HG02571 (cell line): ENCODE data around the gene KMT2C.
A peak's percentile ranks its signal among the peaks of the same experiment; 100 is the strongest.
"Not testable (repeated sequence)": the region's sequence is repeated elsewhere in the genome, so short reads cannot be mapped to it uniquely, and the experiment has no call there.

Experiments used
- ATAC-seq: cut with Tn5 transposase; IDR thresholded peaks from one replicate; pipeline ENCODE4 v1.9.1; 2021; ENCODE audit warnings: mild to moderate bottlenecking, moderate library complexity; ENCODE audit not compliant: unreplicated experiment

Gene KMT2C

DNA sequence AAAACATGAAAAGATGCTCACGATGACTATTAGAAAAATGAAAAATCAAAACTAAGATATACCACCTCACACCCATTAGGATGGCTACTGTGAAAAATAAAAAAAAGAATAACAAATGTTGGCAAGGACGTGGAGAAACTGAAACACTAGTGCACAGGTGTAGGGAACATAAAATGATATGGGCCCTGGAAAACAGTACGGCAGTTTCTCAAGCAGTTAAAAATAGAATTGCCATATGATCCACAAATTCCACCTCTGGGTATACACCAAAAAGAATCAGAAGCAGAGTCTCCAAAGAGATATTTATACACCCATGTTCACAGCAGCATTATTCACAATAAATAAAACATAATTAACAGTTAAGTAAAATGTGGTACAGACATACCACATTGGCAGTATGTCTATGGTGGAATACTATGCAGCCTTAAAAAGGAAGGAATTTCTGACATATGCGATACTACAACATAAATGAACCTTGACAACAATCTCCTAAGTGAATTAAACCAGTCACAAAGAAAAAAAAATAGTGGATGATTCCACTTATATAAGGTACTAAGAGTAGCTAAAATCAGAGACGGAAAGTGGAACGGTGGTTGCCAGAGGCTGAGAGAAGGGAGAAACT lies 69.7 kb downstream of the KMT2C start:
- ATAC-seq, result no peak

DNA sequence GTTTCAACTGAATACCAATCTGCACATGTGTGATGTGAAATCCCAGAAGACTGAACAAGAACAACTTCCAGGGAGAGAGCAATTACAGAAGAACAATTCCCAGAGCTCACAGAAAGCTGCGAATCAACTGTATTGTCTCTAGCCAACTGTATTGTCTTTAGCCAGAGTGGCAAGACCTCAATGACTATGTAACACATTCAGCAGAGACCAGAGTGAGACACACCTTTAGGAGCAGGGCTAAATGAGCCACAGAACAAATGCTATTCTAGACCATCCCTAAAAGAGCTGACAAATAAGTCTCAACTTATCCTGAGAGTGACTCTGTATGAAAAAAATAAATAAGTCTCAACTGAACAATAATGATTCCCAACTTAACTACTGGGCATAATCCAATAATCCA lies 72.0 kb downstream of the KMT2C start:
- no peak for ATAC-seq

DNA sequence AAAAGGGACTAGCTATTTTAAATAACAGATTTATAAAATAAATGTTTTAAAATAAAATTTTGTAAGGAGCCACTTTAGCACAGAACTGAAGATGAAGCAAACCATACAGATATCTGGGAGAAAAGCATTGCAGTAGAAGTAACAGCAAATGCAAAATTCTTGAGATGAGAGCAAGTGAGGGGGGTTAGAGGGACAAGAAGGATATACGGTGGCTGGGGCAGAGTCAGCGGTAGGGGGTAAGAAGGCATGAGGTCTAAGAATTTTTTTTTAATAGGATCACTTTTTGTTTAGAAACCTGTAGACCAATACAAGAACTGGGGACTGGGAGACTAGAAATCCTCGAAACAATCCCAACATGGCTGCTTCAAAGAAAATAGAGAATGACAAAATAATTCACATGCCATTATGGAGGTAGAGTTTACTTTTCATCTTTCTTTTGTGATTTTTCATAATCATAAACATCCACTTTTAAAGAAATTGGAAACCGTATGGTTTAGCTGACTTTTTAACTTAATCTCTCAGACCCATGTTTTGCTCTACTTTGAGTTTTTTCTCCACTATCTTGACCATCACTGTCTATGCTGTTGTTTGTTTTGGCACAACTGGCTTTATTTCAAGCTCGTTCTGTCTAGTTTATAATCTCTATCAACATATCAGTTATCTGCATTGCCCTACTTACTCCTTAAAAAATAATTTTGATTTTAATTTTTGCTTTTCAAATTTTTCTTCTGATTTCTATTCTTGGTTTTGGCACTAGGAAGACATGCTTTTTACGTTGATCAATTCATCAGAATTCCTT lies 73.5 kb downstream of the KMT2C start:
- no peak for ATAC-seq

DNA sequence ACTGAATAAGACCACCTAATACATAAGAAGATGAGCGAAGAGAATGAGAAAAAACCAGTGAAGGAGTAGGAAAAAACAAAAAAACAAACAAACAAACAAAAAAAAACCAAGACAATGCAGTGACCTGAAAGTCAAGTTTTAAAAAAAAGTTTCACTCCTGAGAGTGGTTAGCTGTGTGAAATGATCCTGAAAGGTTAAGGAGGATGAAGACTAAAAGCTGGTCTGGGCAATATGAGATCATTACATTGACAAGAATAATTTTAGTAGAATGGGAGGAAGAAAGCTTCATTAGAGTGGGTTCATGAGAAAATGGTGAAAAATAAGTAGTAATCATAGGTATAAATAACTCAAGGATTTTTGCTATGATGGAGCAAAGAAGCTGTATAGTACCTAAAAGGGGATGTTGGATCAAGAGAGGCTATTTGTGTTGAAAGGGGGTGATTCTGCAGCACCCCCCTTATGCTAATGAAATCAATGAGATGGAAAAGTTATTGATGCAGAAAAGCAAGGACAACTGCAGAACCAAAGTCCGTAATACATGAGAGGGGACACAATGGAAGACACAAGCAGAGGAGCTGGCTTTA lies 80.2 kb downstream of the KMT2C start:
- no peak for ATAC-seq

DNA sequence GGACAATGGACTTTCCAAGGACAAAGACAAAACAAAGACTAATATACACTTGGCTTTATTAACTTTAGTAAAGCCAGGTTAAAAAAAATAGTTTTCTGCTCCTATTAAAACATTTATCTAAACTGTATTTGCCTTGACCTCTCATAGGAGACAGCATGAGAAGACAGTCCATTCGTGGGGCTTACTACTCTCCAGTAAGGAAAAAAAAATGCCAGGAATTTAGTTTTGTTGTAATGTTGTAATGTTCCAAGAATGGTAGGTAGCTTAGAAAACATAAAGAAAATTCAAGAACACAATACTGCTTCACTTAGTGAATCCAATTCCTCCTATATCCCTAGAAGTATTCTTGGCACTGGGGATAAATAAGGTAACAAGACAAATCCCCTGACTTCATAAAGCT lies 81.7 kb downstream of the KMT2C start:
- no peak for ATAC-seq

DNA sequence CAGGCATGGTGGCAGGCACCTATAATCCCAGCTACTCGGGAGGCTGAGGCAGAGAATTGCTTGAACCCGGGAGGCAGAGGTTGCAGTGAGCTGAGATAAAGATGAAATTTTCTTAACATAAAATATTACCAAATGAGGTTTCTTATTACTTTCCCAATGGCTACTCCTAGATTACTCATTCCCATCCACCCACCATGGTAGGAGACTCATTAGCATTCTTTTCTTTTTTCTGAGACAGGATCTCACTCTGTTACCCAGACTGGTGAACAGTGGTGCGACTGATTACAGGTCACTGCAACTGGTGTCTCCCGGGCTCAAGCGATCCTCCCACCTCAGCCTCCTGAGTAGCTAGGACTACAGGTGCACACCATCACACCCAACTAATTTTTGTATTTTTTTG lies 82.5 kb downstream of the KMT2C start:
- not testable (repeated sequence) for ATAC-seq

DNA sequence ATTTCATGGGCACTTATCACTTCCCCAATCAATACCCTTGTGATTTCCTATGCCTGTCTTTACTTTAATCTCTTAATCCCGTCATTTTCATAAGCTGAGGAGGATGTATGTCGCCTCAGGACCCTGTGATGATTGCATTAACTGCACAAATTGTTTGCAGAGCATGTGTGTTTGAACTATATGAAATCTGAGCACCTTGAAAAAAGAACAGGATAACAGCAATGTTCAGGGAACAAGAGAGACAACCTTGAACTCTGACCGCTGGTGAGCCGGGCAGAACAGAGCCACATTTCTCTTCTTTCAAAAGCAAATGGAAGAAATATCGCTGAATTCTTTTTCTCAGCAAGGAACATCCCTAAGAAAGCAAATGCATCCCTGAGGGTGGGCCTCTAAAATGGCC lies 84.1 kb downstream of the KMT2C start:
- ATAC-seq, result not testable (repeated sequence)

DNA sequence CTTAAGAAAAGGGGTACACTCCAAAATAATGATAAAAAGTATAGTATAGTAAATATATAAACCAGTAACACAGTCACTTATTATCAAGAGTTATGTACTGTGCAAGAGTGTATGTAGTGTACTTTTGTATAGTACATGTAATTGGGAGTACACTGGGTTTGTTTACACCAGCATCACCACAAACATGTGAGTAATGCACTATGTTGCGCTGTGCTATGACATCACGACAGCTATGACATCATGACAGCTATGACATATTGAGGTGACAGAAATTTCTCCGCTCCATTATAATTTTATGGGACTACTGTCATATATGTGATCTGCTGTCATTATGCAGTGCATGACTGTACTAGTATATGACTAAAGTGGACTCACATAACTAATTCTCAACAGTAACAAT lies 84.6 kb downstream of the KMT2C start:
- ATAC-seq, result no peak

DNA sequence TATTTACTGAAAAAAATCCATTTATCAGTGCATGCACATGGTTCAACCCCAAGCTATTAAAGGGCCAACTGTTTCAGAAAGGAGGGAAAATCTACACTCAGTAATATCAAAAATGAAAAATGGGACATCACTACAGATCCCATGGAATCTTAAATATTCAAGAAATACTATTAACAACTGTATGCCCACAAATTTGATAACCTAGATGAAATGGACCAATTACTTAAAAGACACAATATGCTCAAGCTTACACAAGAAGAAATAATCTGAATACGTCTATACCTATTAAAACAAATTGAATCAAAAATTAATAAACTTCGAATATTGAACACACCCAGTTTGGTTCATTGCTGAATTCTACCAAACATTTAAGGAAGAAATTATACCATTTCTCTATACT lies 87.9 kb downstream of the KMT2C start:
- ATAC-seq, result no peak

DNA sequence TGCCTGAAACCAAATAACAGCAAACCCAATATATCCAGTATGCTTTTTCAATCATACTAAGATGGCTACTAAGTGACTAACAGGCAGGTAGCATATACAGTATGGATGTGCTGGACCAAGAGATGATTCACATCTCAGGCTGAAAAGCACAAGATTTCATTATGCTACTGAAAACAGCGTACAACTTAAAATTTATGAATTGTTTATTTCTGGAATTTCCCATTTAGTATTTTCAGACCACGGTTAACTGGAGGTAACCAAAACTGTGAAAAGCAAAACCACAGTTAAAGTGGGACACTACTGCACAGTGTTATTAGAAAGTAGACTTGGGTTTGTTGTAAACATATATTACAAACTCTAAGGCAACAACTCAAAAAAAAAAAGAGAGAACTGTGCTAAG lies 91.5 kb downstream of the KMT2C start:
- no peak for ATAC-seq

DNA sequence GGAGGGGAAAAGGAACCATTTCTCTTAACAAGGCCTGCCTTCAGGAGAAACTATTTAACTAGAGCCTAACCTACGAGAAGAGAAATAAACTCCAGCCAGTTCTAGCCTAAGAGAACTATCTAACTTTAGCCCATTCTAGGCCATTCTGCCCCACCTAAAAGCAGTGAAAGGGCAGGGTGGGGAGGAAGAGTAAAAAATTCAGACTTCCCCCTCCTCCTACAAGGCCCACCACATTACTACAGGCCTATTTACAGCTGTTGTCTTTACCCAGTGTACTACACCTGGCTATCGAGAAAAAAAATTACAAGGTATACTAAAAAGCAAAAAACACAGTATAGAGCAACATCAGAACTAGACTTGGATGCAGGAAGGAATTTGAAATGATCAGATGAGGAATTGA lies 93.0 kb downstream of the KMT2C start:
- ATAC-seq, result no peak

DNA sequence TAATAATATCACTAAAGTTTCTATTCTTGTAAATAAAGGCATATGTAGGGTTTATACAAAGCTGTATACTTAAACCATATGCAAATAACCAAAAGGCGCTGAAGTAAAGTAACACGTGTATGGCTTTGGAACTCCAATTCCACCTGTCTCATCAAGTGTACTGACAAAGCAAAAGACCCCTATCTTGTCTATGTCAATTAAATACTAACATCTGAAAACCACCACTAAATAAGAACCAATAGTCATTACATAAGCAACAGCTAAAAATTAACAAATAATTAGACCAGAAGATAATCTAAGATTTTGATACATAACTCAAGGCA lies 93.9 kb downstream of the KMT2C start:
- no peak for ATAC-seq

DNA sequence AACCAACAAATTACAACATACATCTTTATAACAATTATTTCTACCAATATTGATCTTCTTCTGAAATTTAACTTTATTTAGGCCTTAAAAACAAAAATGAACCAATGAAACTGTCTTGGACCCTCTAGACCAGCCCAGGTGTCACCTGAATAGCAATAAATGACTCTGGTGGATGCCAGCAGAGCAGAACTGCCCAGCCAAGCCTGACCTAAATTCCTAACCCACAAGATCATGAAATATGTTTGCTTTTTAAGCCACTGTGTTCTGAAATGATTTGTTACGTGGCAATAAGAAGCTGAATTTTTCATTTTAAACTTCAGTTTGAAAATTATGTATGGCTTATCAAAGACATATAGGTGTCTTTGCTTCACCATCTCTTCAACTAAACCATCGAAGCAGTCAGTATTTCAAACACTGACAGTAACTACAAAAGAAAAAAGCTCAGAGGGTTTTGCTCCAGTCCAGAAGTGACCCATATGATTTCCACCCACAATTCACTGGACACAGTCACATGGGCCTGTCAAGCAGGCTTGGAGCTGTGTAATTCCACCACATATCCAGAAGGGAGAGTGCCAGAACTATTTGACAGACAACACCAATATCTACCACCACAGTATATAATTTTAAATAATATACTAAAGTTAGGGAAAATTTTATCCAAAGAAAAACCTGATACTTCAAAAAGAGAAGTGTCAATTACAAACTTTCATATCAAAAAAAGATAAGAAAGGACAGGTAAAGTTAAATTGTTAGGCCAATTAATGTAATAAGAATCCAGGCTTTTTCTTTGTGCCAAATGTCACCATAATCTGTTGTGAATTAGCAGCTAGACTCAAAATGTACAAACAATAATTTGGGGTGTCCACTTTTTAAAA lies 94.5 kb downstream of the KMT2C start:
- no peak for ATAC-seq

DNA sequence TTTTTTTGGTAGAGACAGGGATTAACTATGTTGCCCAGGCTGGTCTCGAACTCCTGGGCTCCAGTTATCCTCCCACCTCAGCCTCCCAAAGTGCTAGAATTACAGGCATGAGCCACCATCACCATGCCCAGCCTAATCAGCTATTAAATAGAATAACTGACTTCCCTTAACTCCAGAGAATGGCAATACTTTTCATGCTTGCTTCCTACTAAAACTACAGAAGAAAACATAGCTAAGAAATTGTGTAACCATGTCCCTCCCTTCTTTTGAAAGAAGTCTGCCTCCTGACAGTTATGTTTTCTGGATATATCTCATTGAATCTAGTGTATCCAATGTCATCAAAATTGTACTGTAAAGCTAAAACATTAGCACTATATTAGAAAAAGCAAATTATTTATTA lies 95.6 kb downstream of the KMT2C start:
- ATAC-seq, result no peak

DNA sequence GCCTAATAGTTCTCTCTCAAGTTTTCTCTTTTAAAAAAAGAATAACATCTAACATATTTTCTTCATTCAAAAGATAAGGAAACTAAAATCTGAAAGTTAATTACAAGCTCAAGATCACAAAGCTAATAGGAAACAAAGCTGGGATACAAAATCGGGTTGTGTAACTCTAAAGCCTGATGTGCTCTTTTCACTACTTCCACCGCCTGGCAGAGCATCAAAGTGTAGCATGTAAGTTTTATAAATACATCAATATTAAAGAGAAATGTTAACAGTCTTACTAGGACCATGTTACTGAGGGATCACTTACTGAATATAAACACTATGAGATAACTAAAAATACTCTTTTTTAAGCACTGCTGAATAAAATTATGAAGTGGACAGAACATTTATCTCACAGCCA lies 97.2 kb downstream of the KMT2C start:
- ATAC-seq, result no peak

DNA sequence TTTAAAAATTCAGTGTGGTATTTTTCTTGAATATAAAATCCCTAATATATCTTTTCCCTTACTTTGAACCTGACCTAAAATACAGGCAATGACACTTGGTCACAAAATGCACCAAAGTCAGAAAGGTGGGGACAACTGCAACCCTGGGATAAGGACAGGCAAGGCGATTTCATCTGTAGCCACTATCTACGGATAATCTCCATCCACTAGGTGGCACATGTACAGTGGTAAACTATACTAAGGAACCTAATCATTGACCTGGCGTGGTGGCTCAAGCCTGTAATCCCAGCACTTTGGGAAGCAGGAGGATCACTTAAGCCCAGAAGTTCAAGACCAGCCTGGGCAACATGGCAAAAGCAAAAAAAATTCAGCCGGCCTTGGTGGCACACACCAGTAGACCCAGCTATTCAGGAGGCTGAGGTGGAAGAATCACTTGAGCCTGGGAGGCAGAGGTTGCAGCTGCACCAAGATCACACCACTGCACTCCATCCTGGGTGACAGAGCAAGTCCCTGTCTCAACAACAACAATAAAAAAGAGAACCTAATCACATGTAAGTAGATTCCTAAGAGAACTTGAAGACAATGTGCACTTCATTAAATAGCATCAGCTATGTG lies 98.9 kb downstream of the KMT2C start:
- ATAC-seq, result peak; percentile 64

DNA sequence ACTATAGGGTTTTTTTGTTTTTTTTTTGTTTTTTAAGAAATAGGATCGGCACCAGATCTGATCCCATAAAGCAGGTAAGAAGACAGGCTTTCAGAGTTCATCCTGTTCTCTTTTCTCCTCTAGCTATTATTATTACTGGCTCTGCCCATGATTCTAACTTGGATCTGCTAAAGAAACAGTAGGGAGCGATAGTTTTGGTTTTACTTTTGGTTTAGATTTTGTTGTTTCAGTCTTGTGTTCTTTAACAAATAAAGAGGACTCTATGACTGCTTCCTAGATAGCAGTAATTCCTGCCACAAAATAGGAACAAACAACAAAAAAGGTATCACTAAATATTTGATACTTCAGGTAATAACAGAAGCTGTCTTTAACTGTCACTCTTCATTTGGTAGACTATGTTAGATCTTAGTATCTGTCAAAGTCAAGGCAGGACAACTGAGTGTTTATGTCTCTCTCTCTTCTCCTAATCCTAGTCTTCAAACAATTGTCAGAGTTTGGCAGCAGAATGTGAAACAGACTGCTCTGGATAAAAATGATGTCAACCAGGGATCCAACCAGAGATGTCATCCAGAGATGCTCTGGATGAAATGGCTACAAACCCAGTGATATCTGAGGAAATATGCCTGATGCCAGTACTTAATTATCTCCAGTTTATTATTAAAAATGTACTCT lies 99.8 kb downstream of the KMT2C start:
- peak; percentile 62 for ATAC-seq

DNA sequence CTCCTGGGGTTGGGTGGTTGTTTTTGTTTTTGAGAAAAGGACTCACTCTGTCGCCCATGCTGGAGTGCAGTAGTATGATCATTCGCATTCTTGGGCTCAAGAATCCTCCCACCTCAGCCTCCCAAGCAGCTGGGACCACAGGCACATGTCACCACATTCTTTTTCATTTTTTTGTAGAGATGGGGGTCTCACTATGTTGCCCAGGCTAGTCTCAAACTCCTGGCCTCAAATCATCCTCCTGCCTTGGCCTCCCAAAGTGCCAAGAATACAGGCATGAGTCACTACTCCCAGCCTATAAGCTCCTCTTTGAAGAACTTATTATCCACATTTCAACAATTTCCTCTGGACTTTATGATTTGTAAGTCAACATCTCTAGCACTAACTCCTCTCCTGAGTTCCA lies 102.7 kb downstream of the KMT2C start:
- ATAC-seq, result no peak

DNA sequence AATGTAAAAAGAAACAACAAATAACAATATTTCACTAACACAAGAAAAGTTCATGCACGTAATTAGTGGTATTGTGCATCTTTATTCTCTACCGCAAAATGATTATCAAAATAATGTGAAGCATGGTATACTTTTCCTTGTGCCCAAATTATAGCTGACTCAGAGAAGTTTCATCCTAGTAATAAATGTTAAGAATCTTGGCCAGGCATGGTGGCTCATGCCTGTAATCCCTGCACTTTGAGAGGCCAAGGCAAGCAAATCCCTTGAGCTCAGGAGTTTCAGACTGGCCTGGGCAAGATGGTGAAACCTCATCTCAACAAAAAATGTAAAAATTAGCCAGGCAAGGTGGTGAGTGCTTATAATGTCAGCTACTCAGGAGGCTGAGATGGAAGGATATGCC lies 105.0 kb downstream of the KMT2C start:
- ATAC-seq, result no peak

DNA sequence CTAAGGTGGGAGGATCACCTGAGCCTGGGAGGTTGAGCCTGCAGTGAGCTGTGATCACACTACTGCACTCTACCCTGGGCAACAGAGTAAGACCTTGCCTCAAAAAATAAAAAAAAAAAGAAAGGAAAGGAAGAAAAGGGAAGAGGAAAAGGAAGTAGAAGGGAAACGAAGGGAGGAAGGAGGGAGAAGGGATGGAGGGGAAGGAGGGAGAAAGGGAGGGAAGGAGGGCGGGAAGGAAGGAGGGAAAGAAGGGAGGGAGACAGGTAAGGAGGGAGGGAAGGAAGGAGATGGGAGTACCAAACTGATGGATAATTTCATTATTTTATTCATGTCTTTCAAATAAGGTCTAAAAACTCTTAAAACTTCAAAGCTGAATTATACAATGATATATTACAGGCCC lies 106.3 kb downstream of the KMT2C start:
- ATAC-seq, result no peak

DNA sequence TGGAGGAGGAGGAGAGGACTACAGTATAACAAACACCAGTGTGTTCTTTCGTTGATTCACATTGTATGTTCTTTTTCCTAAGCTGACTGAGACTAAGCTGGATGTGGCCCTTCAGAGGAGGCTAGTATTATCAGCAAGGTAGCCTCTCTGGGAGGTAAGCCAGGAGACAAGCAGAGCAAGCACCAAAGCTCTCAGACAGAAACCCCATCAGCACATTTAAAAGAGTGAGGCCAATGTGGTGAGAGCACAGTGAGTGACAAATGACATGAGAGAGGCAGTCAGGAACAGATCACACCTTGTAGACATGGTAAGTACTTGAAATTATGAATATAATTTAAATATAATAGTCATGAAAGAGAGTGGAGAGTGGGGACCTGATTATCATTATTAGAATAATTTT lies 107.6 kb downstream of the KMT2C start:
- ATAC-seq, result no peak
